ENCODE data around the gene ST6GALNAC1.

The ST6GALNAC1 gene, protein sequence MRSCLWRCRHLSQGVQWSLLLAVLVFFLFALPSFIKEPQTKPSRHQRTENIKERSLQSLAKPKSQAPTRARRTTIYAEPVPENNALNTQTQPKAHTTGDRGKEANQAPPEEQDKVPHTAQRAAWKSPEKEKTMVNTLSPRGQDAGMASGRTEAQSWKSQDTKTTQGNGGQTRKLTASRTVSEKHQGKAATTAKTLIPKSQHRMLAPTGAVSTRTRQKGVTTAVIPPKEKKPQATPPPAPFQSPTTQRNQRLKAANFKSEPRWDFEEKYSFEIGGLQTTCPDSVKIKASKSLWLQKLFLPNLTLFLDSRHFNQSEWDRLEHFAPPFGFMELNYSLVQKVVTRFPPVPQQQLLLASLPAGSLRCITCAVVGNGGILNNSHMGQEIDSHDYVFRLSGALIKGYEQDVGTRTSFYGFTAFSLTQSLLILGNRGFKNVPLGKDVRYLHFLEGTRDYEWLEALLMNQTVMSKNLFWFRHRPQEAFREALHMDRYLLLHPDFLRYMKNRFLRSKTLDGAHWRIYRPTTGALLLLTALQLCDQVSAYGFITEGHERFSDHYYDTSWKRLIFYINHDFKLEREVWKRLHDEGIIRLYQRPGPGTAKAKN

DNA sequence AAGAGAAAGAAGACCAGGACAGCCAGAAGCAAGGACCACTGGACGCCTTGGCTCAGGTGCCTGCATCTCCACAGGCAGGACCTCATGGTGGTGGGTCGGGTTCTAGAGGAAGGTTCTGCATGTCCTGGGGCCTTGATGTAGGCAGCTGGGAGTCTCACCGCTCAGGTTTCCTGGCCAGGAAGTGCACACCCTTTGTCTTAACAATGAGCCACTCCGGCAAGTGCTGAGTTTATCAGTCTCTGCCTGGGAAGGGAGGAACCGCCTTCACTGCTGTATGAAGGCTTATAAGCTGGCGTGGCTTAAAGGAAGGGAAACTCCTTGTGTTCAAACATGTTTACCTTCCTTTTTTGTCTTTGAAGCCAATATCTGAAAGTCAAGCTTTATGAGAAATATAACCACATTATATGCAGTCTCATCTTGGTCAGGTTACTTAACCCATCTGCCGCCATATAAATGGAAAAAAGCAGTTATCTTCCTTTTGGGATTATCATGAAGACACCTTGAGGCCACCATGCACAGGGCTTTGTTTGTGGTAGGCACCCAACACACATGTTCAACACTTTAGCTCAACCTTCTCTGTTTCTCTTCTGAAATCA lies at the start of gene ST6GALNAC1:
ST6GALNAC1 (minus strand) TSS at position 205 of the 596 bp plus-strand sequence; CDS start at position 86, 119 bp downstream.
- no peak for FAIRE-seq

DNA sequence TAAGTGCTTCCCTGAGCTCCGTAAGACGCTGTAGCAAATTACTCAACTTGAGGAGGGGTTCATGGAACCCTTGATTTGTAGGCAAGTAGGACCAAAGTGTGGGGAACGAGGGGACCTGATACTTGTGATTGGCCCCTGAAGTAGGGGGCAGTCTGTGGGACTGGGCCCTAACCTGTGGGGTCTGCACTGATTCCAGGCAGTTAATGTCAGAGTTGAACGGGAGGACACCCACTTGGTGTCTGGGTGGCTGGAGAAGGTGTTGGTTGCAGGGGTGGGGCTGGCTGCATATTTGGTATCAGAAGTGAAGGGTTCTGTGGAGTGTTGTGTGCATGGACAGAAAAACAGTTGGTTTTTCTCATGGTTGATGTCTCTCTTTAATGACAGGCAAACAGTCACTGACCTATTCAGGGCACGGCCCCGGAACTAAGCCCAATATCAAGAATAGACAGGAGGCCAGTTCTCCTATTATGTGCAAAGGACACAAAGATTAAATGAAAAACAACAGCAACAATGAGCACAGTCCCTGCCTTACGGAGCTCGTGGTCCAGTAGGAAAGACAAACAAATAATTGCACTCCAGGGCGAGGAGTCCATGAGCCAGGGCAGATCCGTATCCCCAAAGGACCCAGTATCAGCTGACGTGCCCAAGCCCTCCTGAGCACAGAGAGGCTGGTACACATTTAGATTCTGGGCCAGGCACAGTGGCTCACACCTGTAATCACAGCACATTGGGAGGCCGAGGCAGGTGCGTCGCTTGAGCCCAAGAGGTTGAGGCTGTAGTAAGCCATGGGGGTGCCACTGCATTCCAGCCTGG lies 48.0 kb upstream of the ST6GALNAC1 start:
- FAIRE-seq: no peak

DNA sequence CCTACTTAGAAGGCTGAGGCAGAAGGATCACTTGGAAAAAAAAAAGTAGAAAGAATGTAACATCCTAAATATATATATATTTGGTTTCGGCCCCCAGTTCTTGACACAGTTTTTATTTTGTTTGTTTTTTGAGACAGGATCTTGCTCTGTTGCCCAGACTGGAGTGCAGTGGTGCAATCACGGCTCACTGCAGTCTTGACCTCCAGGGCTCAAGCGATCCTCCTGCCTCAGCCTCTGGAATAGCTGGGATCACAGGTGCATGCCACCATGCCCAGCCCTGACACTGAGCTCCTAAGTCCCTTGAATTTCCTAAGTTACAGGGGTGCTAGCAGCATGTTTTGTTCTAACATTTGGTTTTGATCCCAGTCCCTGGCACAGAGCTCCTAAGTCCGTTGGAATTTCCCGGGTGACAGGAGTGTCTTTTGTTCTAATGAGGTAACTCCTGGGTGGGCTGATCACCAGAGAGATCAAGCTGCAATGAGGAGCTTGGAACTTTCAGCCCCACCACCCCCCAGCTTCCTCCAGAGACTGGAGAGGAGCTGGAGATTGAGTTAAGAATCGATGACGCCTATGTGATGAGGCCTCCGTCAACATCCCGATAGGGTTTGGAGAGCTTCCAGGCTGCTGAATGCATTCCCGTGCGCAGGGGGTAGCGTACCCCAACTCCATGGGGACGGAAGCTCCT lies 47.2 kb upstream of the ST6GALNAC1 start:
- FAIRE-seq: no peak

DNA sequence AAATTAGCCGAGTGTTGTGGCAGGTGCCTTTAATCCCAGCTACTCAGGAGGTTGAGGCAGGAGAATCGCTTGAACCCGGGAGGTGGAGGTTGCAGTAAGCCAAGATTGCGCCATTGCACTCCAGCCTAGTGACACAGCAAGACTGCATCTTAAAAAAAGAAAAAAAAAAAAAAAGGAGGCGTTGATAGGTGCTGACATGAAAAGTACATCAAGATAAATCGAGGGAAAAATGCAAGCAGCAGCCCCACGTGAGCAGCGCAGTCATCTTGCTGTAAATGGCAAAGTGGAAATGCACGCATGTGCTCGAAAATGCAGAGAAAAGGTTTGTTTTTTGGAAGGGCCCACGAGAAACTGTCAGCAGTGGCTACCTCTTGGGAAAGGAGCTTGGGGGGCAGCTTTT lies 46.3 kb upstream of the ST6GALNAC1 start:
- FAIRE-seq: no peak

DNA sequence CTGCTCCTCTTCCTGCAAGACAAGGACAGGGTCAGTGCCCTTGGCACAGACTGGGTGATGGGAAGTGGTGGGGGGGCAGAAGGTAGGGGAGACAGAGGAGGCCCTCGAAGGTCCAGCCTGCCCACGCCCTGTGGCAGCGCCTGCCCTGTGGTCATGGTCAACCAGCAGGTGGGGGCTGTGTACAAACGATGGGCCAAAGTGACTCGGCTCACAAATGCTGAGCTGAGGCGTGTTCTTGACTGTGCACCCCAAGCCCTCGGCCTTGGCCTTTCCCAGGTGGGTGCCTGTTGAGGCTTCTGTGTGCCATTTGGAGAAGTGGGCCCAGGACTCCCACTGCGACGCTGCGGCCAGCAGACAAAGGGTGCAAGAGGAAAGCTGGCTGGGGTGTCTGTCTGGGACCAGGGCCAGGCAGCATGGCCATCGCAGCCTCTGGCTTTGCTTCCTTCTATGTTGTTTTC lies 44.6 kb upstream of the ST6GALNAC1 start:
- no peak for FAIRE-seq

DNA sequence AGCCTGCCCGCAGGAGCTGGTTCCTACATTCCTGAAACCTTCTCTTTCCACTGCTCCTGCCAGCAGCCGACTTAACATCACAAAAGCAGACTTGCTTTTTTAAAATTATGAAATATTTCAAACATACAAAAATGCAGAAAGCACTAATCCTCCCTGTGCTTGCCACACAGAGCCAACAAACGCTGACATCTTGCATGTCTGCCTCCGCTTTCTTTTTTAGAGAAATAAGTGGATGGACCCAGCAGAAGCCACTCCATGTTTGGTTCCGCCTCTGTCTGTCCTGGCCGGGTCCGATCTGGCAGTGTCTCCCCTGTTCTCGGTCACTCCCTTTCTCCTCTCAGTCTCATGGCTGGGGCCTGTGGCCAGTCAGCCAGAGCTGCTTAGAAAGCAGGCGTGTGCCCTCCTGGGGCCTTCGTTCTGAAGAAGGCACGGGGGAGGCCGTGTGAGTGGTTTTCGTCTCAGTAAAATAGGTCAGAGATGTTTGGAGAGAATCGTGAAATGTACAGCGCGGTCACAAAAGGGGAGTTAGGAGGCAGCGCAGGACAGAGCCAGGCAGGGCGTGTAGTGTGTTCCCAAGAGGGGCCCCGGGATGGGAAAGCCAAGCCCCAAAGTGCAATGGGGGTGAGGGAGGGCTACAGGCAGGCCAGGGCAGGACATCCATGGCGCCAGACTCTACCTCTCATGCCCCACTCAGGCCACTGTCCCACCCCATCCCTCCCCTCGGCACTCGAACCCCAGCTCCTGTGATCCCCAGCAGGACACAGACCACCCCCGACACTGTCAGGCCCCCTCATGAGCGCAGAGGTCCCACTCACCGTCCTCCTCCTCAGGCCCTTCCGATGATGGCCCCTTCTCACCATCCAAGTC lies 44.0 kb upstream of the ST6GALNAC1 start:
- no peak for FAIRE-seq

DNA sequence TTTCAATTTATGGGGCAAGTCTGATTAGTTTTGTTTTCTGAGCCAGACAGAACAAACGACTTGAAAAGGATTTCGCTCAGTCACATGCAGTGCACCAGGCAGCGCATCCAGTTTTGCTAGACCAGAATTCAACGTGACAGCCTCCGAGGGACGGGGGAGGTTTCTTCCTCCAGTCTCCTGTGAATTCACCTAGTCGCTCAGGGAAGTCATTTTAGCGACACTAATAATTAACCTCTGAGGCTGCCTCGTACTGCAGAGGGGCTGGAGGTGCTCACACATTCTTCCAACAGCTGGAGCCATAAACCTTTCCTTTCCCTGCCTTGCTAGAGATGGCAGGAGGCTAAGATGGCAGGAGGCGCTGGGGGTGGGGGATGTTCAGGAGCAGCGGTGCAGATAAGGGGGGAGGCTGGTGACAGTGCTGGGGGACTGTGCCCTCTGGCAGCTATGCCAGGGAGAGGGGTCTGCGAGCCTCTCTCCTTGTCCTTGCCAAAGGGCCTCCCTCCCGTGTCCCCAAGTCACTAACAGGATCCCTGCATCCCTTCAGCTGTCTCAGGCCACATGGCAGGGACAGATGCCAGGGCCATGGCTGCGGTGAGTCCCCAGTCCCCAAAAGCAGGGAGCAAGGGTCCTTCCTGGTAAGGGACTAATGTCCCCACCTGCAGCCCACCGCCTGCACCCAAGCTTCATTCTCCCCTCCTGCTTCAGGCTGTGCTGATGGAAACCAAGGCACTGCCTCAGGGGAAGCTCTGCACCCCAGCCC lies 43.2 kb upstream of the ST6GALNAC1 start:
- FAIRE-seq: no peak

DNA sequence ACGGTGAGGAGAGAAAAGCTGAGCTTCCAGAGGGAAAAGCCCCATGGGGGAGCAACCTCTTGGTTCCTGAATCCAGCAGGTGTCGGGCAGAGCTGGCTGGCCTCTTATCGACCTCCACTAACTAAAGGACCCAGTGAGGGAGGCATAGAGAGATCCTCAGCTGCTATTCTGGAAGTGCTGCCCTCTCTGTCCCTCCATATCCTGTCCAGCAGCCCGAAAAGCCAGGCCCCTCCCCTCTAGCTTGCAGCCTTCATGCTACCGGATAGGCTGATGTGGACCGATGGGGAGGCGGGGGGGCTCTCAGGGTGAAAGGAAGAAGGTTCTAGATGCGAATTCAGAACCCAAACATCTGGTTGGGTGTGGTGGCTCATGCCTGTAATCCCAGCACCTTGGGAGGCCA lies 42.3 kb upstream of the ST6GALNAC1 start:
- no peak for FAIRE-seq

DNA sequence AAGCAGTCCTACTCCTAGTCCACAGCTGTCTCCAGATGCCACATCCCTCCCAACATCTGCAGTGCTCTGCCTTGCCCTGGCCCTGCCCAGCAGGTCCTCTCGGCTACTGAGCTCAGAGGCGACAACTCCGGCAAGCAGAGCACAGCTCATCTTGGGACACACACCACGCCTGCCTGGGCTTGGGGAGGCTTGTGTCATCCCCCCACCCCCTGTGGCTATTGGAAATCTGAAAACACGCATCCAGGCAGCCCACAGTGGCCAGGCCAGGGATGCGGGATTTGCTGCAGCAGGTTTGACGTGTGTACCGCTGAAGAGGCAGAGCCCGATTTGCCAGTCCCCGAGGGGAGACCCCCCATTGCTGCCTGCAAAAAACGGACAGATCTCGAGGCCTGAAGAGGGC lies 41.8 kb upstream of the ST6GALNAC1 start:
- FAIRE-seq: no peak

DNA sequence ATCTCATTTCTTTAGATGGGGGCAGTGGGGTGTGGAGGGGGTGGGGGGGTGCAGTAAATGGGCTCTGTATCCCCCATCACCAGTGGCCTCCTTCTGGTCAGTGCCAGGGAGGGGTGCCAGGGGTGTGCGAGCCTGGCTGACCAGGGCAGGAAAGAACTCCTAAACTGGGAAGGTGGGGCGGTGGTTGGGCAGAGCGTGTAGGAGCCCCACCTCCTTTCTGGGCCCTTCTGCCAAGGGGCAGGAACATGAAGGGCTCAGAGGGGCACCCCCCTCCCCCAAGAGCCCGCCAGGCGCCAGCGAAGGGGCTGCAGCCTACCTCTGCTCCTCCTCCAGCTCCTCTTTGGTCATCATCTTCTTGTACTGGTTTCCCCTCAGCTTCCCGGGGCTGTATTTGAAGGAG lies 41.2 kb upstream of the ST6GALNAC1 start:
- FAIRE-seq: no peak

DNA sequence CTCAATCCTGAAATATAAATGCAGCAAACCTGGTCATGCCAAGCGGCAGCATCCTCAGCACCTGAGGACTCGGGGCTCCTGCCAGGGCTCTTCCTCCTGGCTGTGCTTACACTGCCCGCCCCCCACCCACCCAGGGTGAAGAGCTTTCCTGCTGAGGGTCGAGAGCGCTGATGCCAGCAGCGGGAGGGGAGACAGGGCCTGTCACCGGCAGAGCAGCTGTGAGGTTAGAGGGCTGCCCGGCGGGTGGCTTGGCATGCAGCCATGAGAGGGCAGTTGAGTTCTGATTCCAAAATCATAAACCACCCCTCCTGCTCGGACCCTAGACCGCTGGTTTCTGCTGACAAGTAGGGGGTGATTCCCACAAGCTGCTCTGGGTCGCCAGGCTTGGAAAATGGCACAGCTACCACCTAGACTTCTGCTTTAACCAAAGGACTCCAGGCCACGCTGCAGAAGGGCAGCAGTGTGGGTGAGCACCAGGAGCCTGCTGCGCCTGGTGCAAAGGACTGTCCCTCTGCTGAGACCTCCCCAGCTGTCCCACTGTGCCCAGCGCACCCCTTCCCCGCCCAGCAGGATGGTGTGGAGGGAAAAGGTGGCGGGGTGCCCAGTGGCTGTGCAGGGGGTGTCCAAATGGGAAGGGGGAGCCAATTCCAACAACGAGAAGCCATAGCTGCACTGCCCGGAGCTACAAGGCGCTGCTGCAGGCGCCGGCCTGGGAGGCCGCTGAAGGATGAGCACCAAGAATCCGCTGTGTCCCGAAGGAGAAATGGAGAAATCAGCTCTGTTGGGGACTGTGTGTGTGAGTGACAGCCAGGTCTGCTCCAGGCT lies 40.6 kb upstream of the ST6GALNAC1 start:
- no peak for FAIRE-seq

DNA sequence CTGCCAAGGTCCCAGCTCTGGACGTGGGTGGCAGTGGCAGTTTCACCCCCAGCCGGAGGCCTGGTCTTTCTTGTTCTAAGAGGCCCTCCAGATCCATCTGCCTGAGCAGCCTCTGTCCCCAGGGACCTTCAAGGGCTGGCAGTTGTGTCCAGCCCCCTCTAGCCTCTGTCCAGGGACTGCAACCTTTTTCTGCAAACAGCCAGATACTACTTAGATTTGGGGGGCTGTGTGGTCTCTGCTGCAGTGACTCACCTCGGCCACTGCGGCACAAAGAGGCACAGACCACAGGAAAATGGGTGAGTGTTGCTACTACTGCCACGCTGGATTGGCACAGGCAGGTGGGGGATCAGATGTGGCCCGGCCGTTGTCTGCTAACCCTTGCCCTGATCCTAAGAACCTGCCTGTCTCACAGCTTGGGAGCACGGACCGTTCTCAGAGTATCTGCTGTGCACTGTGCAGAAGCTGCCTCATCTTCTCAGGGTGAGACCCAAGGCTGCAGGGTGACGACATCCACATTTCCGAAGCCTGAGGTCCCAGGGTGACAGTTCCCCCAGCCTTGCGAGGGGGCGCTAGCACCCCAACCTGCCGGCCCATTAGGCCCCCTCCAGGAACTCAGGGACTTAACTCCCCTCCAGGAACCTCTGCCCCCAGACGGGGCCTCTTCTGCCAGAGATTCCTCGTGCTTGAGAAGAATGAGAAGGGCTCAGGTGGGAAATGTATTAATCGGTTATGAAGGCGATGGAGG lies 39.6 kb upstream of the ST6GALNAC1 start:
- no peak for FAIRE-seq

DNA sequence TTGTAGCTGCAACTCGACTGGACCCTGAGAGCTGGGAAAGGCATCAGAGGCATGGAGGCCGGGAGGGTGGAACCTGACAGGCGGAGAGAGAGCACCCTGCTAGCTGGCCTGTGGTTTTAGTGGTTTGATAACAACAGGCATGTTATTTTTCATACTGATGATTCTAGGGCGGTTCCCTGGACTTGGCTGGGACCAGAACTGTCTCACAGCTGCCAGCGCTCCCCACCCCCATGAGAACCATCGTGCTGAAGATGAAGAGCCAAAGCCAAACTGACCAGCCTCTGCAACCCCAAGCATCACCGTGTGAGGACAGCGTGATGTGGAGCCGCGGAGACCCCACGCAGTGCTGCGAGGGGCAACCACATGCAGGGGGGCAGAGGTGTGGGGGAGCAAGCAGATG lies 38.7 kb upstream of the ST6GALNAC1 start:
- FAIRE-seq: no peak

DNA sequence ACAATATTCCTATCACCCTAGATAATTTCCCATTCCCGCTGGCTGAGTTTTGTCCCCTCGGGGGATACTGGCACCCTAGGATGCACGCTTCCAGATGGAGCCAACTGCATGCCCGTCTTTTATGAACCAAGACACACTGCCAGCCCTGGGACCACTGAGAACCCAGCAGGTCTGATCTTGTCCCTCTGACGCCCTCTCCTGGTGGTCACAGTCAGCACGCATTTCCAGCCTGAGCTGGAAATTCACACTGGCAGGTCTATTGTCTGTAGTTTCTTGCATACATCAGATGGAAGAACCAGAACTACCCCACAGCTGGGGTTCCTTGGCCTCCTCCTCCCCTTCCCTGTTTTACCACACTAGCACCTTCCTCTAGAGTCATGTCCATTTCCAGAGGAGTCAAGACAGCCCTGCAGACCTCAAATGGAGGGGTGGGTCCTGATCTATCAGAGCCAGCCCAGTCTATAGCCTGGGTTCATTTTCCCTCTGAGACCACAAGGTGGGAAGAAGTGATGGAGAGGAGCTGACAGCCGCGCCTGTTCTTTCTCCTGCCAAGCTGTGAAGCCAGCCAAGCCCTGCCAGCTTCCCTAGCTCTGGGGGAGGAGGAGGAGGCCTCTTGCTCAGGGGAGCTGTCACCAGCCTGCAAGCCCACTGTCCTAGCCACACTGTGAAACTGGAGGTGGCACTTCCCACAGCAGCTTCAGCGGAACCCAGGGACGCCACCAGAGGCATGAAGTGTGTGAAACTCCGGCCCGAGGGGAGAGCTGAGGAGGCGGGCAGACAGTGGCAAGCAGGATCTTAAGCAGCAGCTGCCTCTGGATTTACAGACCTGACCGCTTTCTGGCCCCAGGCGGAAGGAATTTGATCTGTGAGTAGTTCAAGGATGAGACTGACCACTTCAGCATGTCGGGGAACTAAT lies 37.9 kb upstream of the ST6GALNAC1 start:
- no peak for FAIRE-seq

DNA sequence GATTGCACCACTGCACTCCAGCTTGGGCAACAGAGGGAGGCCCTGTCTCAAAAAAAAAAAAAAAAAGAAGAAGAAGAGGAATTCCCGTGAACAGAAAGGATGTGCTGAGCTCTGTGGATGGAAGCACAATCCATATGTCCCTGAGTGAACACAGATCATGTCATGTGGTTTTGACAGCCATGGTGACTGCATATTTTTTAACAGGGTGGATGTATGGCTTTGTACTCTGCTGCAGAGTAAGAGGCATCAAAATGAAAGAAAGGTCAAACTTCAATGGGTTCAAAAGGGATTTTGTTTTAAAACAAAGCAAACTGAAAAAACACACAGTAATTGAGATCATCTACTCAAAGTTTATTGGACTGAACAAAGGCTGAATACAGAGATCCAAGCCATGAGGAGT lies 35.7 kb upstream of the ST6GALNAC1 start:
- FAIRE-seq: no peak

DNA sequence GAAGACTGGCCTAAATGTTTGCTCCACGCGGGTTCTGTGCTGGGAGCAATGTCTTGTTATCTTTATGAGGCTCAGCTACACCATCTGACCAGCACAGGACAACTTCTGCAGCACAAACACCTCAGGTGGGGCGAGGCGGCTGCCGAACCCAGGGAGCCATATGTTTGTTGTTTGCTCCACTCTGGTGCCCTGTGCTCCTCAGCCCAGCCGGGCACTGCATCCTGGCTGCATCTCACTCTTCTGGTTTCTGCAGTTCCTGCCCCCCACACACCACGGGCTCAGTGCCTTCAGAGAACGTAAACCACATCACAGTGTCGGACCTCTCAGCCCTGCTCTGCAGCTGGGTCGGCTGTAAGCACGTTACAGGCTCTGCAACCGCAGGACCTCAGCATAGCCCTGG lies 34.8 kb upstream of the ST6GALNAC1 start:
- no peak for FAIRE-seq

DNA sequence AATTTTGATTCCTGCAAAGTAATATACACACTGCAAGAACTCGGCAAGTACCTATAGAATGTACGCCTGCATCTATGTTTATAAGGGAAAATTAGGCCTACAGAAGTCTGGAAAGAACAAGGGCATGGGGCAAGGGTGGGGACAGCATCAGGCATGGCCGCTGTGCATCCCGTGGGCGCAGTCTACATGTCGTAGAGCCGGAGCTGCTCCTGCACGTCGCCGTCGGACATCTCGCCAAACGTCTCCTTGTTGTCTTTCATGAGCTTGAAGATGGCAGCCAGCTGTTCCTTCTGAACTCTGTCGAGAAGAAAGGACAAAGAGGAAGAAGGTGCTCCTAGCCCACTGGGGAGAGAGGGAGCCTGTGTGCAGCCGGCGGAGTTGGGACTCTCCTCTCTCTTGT lies 33.8 kb upstream of the ST6GALNAC1 start:
- no peak for FAIRE-seq

DNA sequence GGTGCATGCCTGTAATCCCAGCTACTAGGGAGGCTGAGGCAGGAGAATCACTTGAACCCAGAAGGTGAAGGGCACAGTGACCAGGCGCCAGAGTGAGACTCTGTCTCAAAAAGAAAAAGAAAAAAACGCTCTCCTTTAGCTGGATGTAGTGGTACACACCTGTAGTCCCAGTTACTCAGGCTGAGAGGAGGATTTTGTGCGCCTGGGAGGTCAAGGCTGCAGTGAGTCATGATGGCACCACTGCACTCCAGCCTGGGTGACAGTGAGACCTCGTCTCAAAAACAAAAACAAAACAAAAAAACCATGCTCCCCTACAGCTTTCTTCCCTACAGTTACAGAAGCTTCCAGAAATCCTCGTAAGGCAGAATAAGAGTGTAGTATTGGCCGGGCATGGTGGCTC lies 33.1 kb upstream of the ST6GALNAC1 start:
- FAIRE-seq: no peak

All from TTC549 (cell line).